Neural cell (in vitro differentiated cells): Measurements from ENCODE around the gene AHCYL1. TPM values are rescaled to one million over a fixed set of nuclear protein-coding genes. Genes with fewer than 3 reads are reported as not detected.

ENCODE experiments used
- H2AFZ ChIP-seq: fragments of 200-600, 300-800 bp; sonication (generic), shearing (Covaris generic); 2 replicates; pipeline ENCODE4 v1.6.0; 2014; ENCODE audit warnings: low read depth, mild to moderate bottlenecking, antibody characterized with exemption, low read length, moderate library complexity
- H3F3A ChIP-seq: fragments of 200-600 bp; shearing (Covaris generic); 2 replicates; pipeline ENCODE4 v1.6.1; 2016; ENCODE audit warnings: mild to moderate bottlenecking, moderate library complexity, mixed read lengths, antibody characterized with exemption, low read length; ENCODE audit not compliant: insufficient read depth, poor library complexity, severe bottlenecking
- H3K27ac ChIP-seq: fragments of 200-600, 300-800 bp; sonication (generic), shearing (Covaris generic); 2 replicates; pipeline ENCODE4 v1.5.1; 2014; ENCODE audit warnings: mild to moderate bottlenecking, low read length, moderate library complexity
- H3K27me3 ChIP-seq: fragments of 300-800, 200-600 bp; sonication (generic), shearing (Covaris generic); 2 replicates; pipeline ENCODE4 v1.6.0; 2014; ENCODE audit warnings: mild to moderate bottlenecking, low read depth, low read length, moderate library complexity; ENCODE audit not compliant: insufficient read depth
- H3K36me3 ChIP-seq: fragments of 300-800, 200-600 bp; sonication (generic), shearing (Covaris generic); 2 replicates; pipeline ENCODE4 v1.5.1; 2014; ENCODE audit warnings: mild to moderate bottlenecking, antibody characterized with exemption, low read length, moderate library complexity; ENCODE audit not compliant: insufficient read depth
- H3K4me2 ChIP-seq: fragments of 300-800, 200-600 bp; sonication (generic), shearing (Covaris generic); 2 replicates; pipeline ENCODE4 v1.6.0; 2014; ENCODE audit warnings: mild to moderate bottlenecking, low read length
- H3K4me3 ChIP-seq: fragments of 300-800, 200-600 bp; sonication (generic), shearing (Covaris generic); 2 replicates; pipeline ENCODE4 v1.5.1; 2014; ENCODE audit warnings: mild to moderate bottlenecking, low read length, moderate library complexity
- H3K79me2 ChIP-seq: fragments of 200-600 bp; shearing (Covaris generic); replicated peaks from 2 replicates; pipeline ENCODE4 v1.6.0; 2014; ENCODE audit warnings: mild to moderate bottlenecking, low read length, moderate library complexity; ENCODE audit not compliant: insufficient read depth
- H3K9ac ChIP-seq: fragments of 300-800, 200-600 bp; sonication (generic), shearing (Covaris generic); 2 replicates; pipeline ENCODE4 v1.6.1; 2016; ENCODE audit warnings: mild to moderate bottlenecking, low read length, mixed read lengths
- H3K9me2 ChIP-seq: fragments of 200-600 bp; shearing (Covaris generic); 2 replicates; pipeline ENCODE4 v1.6.1; 2016; ENCODE audit warnings: mild to moderate bottlenecking, low read length, mixed read lengths; ENCODE audit not compliant: insufficient read depth
- H3K9me3 ChIP-seq: fragments of 200-600, 300-800 bp; sonication (generic), shearing (Covaris generic); 2 replicates; pipeline ENCODE4 v1.6.1; 2016; ENCODE audit warnings: mild to moderate bottlenecking, mixed run types, low read length, moderate library complexity, mixed read lengths
- H4K20me1 ChIP-seq: fragments of 200-600 bp; shearing (Covaris generic); 2 replicates; pipeline ENCODE4 v1.6.1; 2016; ENCODE audit warnings: mild to moderate bottlenecking, mixed run types; ENCODE audit not compliant: insufficient read depth
- EP300 ChIP-seq: fragments of 450-650 bp; conservative IDR thresholded peaks from 2 replicates; pipeline ENCODE4 v1.6.1; 2014; ENCODE audit warnings: antibody characterized with exemption, mild to moderate bottlenecking, moderate library complexity; ENCODE audit not compliant: poor library complexity, severe bottlenecking
- MXI1 ChIP-seq: fragments of 450-650 bp; conservative IDR thresholded peaks from 2 replicates; pipeline ENCODE4 v1.6.1; 2014; ENCODE audit warnings: antibody characterized with exemption, mild to moderate bottlenecking; ENCODE audit not compliant: poor library complexity, severe bottlenecking
- POLR2AphosphoS5 ChIP-seq: IDR thresholded peaks from 2 replicates; pipeline ENCODE4 v1.6.1; 2012
- RAD21 ChIP-seq: fragments of 450-650 bp; conservative IDR thresholded peaks from 2 replicates; pipeline ENCODE4 v1.6.1; 2014; ENCODE audit warnings: antibody characterized with exemption, mild to moderate bottlenecking, moderate library complexity
- REST ChIP-seq: IDR thresholded peaks from 2 replicates; pipeline ENCODE4 v1.6.1; 2012; ENCODE audit warnings: borderline replicate concordance
- SMC3 ChIP-seq: fragments of 450-650 bp; conservative IDR thresholded peaks from 2 replicates; pipeline ENCODE4 v1.6.1; 2014; ENCODE audit warnings: antibody characterized with exemption, mild to moderate bottlenecking, moderate library complexity; ENCODE audit not compliant: poor library complexity
- TAF1 ChIP-seq: IDR thresholded peaks from 2 replicates; pipeline ENCODE4 v1.6.1; 2012; ENCODE audit warnings: low read depth
- polyA plus RNA-seq: library from polyadenylated mRNA; depleted of rRNA; stranded (reverse); fragments of >200 nt; gene quantifications from 2 replicates; pipeline ENCODE4 v1.2.3, GENCODE V29; 2014

The AHCYL1 gene
- polyA plus RNA-seq, 1 donor from 2014 or later, result 48.7 TPM

- H3K79me2 ChIP-seq, result peaks cover 27% of the 10 kb centered on the region
- H3K27me3 ChIP-seq, result no peaks in the 10 kb centered on the region
- H3K9me2 ChIP-seq, result no peaks in the 10 kb centered on the region
- peak within 1 kb of the TSS; percentile 93 for H3K27ac ChIP-seq
- H2AFZ ChIP-seq, result peak within 1 kb of the TSS; percentile 96
- peak within 1 kb of the TSS; percentile 59 for H3K4me2 ChIP-seq
- H3K36me3 ChIP-seq, result peaks cover 10% of the 10 kb centered on the region
- peak within 1 kb of the TSS; percentile 97 for H3K9ac ChIP-seq
- peak within 1 kb of the TSS; percentile 95 for H3K4me3 ChIP-seq
- no peaks in the 10 kb centered on the region for H3F3A ChIP-seq
- H3K9me3 ChIP-seq, result no peaks in the 10 kb centered on the region
- no peaks in the 10 kb centered on the region for H4K20me1 ChIP-seq
- peak; percentile 70 for TF ChIP-seq TAF1
- TF ChIP-seq REST, result peak; percentile 70
- no peak for TF ChIP-seq SMC3
- peak; percentile 80 for TF ChIP-seq MXI1
- TF ChIP-seq EP300, result peak; percentile 33
- no peak for TF ChIP-seq RAD21
- TF ChIP-seq POLR2AphosphoS5, result peak; percentile 91
Measured at GRCh38 chr1:110034451-110035235, 50.1 kb downstream of the AHCYL1 start, which contains the start of gene STRIP1. TSS of gene STRIP1 (plus strand) at chr1:110034624. CDS start at chr1:110034638, 14 bp downstream.

GRCh38 chr1:110035236-110035752 is 50.7 kb downstream of the AHCYL1 start:
- Histone ChIP-seq H3K9me3 (no peaks in the 10 kb centered on the region), H3K9me2 (no peaks in the 10 kb centered on the region), H3K4me3 (peak overlapping the region; percentile 95), H2AFZ (peak overlapping the region; percentile 70), H3K27me3 (no peaks in the 10 kb centered on the region), H3K9ac (peak overlapping the region; percentile 97), H3K36me3 (peaks cover 13% of the 10 kb centered on the region), H4K20me1 (no peaks in the 10 kb centered on the region), H3K27ac (peak overlapping the region; percentile 93), H3K79me2 (peaks cover 27% of the 10 kb centered on the region), H3F3A (no peaks in the 10 kb centered on the region), H3K4me2 (peak overlapping the region; percentile 59)
- TF ChIP-seq MXI1 (peak; percentile 30), REST (no peak)
